HepG2 (cell line): ENCODE results near the gene EBLN2. TPM values are rescaled to one million over a fixed set of nuclear protein-coding genes. Genes with fewer than 3 reads are reported as not detected.

Source experiments
- ATF6 ChIP-seq: sonication (generic); formaldehyde crosslinking; conservative IDR thresholded peaks from 2 replicates; pipeline ENCODE4 v1.4.0; 2020; ENCODE audit warnings: missing genetic modification reagents
- CBFB ChIP-seq: sonication (generic); formaldehyde crosslinking; IDR thresholded peaks from 2 replicates; pipeline ENCODE4 v1.4.0; 2020; ENCODE audit warnings: missing genetic modification reagents
- CHD2 ChIP-seq: IDR thresholded peaks from 2 replicates; pipeline ENCODE4 v1.6.1; 2011; ENCODE audit warnings: low read depth, low read length, improper control_type of control experiment
- CTCF ChIP-seq: sonication (generic); formaldehyde crosslinking; IDR thresholded peaks from 2 replicates; pipeline ENCODE4 v1.5.0; 2020; ENCODE audit warnings: mild to moderate bottlenecking, missing genetic modification reagents, moderate library complexity
- EP300 ChIP-seq, 3 experiments: sonication (generic) in 1 of 3; formaldehyde crosslinking in 1 of 3; IDR thresholded peaks; 2 replicates each; pipeline versions ENCODE4 v1.5.1 to v1.6.1; 2011 to 2020; ENCODE audit warnings: low read depth in 2 of 3, low read length in 2 of 3, borderline replicate concordance in 1 of 3, improper control_type of control experiment in 1 of 3, mild to moderate bottlenecking in 1 of 3, missing genetic modification reagents in 1 of 3, moderate library complexity in 1 of 3
- FOXA1 ChIP-seq, 2 experiments: fragments of 450-650 bp in 1 of 2; sonication (generic) in 1 of 2; formaldehyde crosslinking in 1 of 2; IDR thresholded peaks; 2 replicates each; pipeline versions ENCODE4 v1.4.0 to v1.6.1; 2016 to 2020; ENCODE audit warnings: missing genetic modification reagents in 1 of 2
- HOXD1 ChIP-seq: sonication (generic); formaldehyde crosslinking; IDR thresholded peaks from 2 replicates; pipeline ENCODE4 v1.5.0; 2020; ENCODE audit warnings: missing genetic modification reagents
- KLF13 ChIP-seq: sonication (generic); formaldehyde crosslinking; IDR thresholded peaks from 2 replicates; pipeline ENCODE4 v1.4.0; 2020; ENCODE audit warnings: mild to moderate bottlenecking, missing genetic modification reagents
- MAFF ChIP-seq: IDR thresholded peaks from 2 replicates; pipeline ENCODE4 v1.6.1; 2011; ENCODE audit warnings: low read depth, low read length, improper control_type of control experiment
- MEIS1 ChIP-seq: sonication (generic); formaldehyde crosslinking; IDR thresholded peaks from 2 replicates; pipeline ENCODE4 v1.9.0; 2021; ENCODE audit warnings: mild to moderate bottlenecking, missing genetic modification reagents, moderate library complexity, borderline replicate concordance
- NR0B2 ChIP-seq: sonication (generic); formaldehyde crosslinking; IDR thresholded peaks from 2 replicates; pipeline ENCODE4 v1.4.0; 2020; ENCODE audit warnings: mild to moderate bottlenecking, missing genetic modification reagents
- NR2F2 ChIP-seq: IDR thresholded peaks from 2 replicates; pipeline ENCODE4 v1.6.1; 2012; ENCODE audit warnings: low read depth, inconsistent platforms, borderline replicate concordance
- PHF20 ChIP-seq: sonication (generic); formaldehyde crosslinking; IDR thresholded peaks from 2 replicates; pipeline ENCODE4 v1.5.0; 2020; ENCODE audit warnings: mild to moderate bottlenecking, missing genetic modification reagents
- RAD21 ChIP-seq: fragments of 450-650 bp; formaldehyde crosslinking; IDR thresholded peaks from 2 replicates; pipeline ENCODE4 v1.5.0; 2020; ENCODE audit warnings: mild to moderate bottlenecking
- RFX3 ChIP-seq: IDR thresholded peaks from 2 replicates; pipeline ENCODE4 v1.6.1; 2016; ENCODE audit warnings: missing biosample characterization, missing genetic modification reagents
- SPEN ChIP-seq: sonication (generic); formaldehyde crosslinking; IDR thresholded peaks from 2 replicates; pipeline ENCODE4 v1.5.1; 2020; ENCODE audit warnings: low read depth, mild to moderate bottlenecking, missing genetic modification reagents
- TEAD3 ChIP-seq: optimal IDR thresholded peaks from 2 replicates; pipeline ENCODE3; 2016; ENCODE audit warnings: borderline replicate concordance
- TSC22D2 ChIP-seq: sonication (generic); formaldehyde crosslinking; IDR thresholded peaks from 2 replicates; pipeline ENCODE4 v1.5.1; 2020; ENCODE audit warnings: missing genetic modification reagents, mild to moderate bottlenecking, borderline replicate concordance
- XRCC5 ChIP-seq: fragments of 200-400 bp; formaldehyde crosslinking; optimal IDR thresholded peaks from 2 replicates; pipeline ENCODE3; 2017; ENCODE audit warnings: mild to moderate bottlenecking, low read length
- ZBTB1 ChIP-seq: sonication (generic); formaldehyde crosslinking; IDR thresholded peaks from 2 replicates; pipeline ENCODE4 v1.4.0; 2020; ENCODE audit warnings: missing genetic modification reagents, borderline replicate concordance
- ZKSCAN1 ChIP-seq: fragments of 150-350 bp; IDR thresholded peaks from 2 replicates; pipeline ENCODE4 v1.6.1; 2014; ENCODE audit warnings: low read length
- ZNF468 ChIP-seq: sonication (generic); formaldehyde crosslinking; IDR thresholded peaks from 2 replicates; pipeline ENCODE4 v1.8.0; 2022; ENCODE audit warnings: mild to moderate bottlenecking, moderate library complexity, missing genetic modification reagents
- ZNF501 ChIP-seq: sonication (generic); formaldehyde crosslinking; IDR thresholded peaks from 2 replicates; pipeline ENCODE4 v1.5.1; 2020; ENCODE audit warnings: mild to moderate bottlenecking, moderate library complexity, missing genetic modification reagents
- ZNF530 ChIP-seq: sonication (generic); formaldehyde crosslinking; IDR thresholded peaks from 2 replicates; pipeline ENCODE4 v1.5.0; 2020; ENCODE audit warnings: low read depth, mild to moderate bottlenecking, missing genetic modification reagents
- ZNF557 ChIP-seq: sonication (generic); formaldehyde crosslinking; IDR thresholded peaks from 2 replicates; pipeline ENCODE4 v1.4.0; 2020; ENCODE audit warnings: missing genetic modification reagents
- ZNF737 ChIP-seq: sonication (generic); formaldehyde crosslinking; IDR thresholded peaks from 2 replicates; pipeline ENCODE4 v1.5.0; 2020; ENCODE audit warnings: missing genetic modification reagents, mild to moderate bottlenecking, borderline replicate concordance
- ZNF781 ChIP-seq: sonication (generic); formaldehyde crosslinking; IDR thresholded peaks from 2 replicates; pipeline ENCODE4 v1.5.1; 2020; ENCODE audit warnings: borderline replicate concordance, mild to moderate bottlenecking, missing genetic modification reagents; ENCODE audit errors: not compliant biosample characterization
- ZNF879 ChIP-seq: sonication (generic); formaldehyde crosslinking; IDR thresholded peaks from 2 replicates; pipeline ENCODE4 v1.8.1; 2023; ENCODE audit warnings: missing genetic modification reagents
- polyA plus RNA-seq, 8 experiments: library from polyadenylated mRNA; depleted of rRNA in 3 of 8; stranded (reverse) in 7 of 8; unstranded in 1 of 8; fragments of >200 nt; fragmentation: Illumina TruSeq in 4 of 8; extraction: Trizol in 4 of 8; gene quantifications; 2 replicates each; pipeline versions ENCODE4 v1.2.1 to v1.2.3, GENCODE V29; 2011 to 2016; ENCODE audit warnings: low read depth in 4 of 8, missing spikeins in 1 of 8, mixed read lengths in 1 of 8; ENCODE audit not compliant: insufficient read depth in 1 of 8
- total RNA-seq, 5 experiments: library from RNA; depleted of rRNA; stranded (reverse); fragments of >200 nt; fragmentation: Illumina TruSeq; extraction: Trizol; gene quantifications; 2 replicates each; pipeline ENCODE4 v1.2.3, GENCODE V29; 2016; ENCODE audit warnings: low read depth in 1 of 5

The EBLN2 gene
- total and polyA plus RNA-seq, 2 of the 13 experiments (the other 11 are each of a cell fraction or from before 2014, with no cell fraction given) = 3.3 to 8.3 TPM

- TF ChIP-seq CBFB (CRISPR knock-in tag) (no peak), RAD21 (CRISPR knock-in tag) (peak; percentile 69; the same call in 1 of the 2 replicates), TEAD3 (CRISPR knock-in tag) (peak; percentile 7), ZNF501 (CRISPR knock-in tag) (no peak), ZNF879 (CRISPR knock-in tag) (no peak), ZKSCAN1 (no peak), XRCC5 (peak; percentile 76), PHF20 (CRISPR knock-in tag) (no peak), NR0B2 (CRISPR knock-in tag) (no peak), SPEN (no peak), ZNF557 (no peak), ZNF530 (no peak), MEIS1 (CRISPR knock-in tag) (no peak), MAFF (no peak), ZNF468 (CRISPR knock-in tag) (no peak), KLF13 (CRISPR knock-in tag) (no peak), NR2F2 (no peak), ZNF737 (CRISPR knock-in tag) (no peak), RFX3 (CRISPR knock-in tag) (no peak), TSC22D2 (CRISPR knock-in tag) (no peak), FOXA1 (IDR thresholded peaks at IDR 0.05) (no peak), FOXA1 (CRISPR knock-in tag; IDR thresholded peaks at IDR 0.05) (no peak), ATF6 (CRISPR knock-in tag) (no peak), EP300 (IDR thresholded peaks at IDR 0.05; ENCODE audit: low read depth in 2 of 2, low read length in 2 of 2) (no peak), EP300 (CRISPR knock-in tag; IDR thresholded peaks at IDR 0.05; ENCODE audit: borderline replicate concordance) (no peak), HOXD1 (CRISPR knock-in tag) (no peak), ZBTB1 (CRISPR knock-in tag) (no peak), CTCF (CRISPR knock-in tag) (peak; percentile 91), ZNF781 (CRISPR knock-in tag) (no peak), CHD2 (no peak)
These were observed 39.5 kb downstream of the EBLN2 start (continued) for GRCh38 chr3:73100741-73101559.
